Stimulated activated CD8-positive, alpha-beta memory T cell treated with anti-CD3 and anti-CD28 coated beads, Interleukin-12 subunit alpha, Interleukin-12 subunit beta, amount 100 ng/mL, for 24 hours (primary cell): Measurements from ENCODE around the gene USP47.
"Not testable (repeated sequence)": the region's sequence is repeated elsewhere in the genome, so short reads cannot be mapped to it uniquely, and the experiment has no call there.

Experiments
- DNase-seq: peaks from one replicate; pipeline ENCODE4 v3.0.0-alpha.2; 2020; ENCODE audit errors: extremely low read depth

USP47 gene

GRCh38 chr11:11822946-11823345 is 18.8 kb upstream of the USP47 start:
- DNase-seq: no peak

- no peak for DNase-seq
These were observed 15.5 kb upstream of the USP47 start for GRCh38 chr11:11826260-11826659.

GRCh38 chr11:11827272-11827671 is 14.5 kb upstream of the USP47 start:
- no peak for DNase-seq

GRCh38 chr11:11831406-11831805 is 10.4 kb upstream of the USP47 start:
- not testable (repeated sequence) for DNase-seq

- no peak for DNase-seq
These were observed 5.0 kb upstream of the USP47 start for GRCh38 chr11:11836676-11837231.

- DNase-seq: no peak
These were observed 2.1 kb upstream of the USP47 start for GRCh38 chr11:11839718-11840117.

GRCh38 chr11:11841116-11841722 is 553 bp upstream of the USP47 start:
- no peak for DNase-seq

GRCh38 chr11:11842421-11843008 is 743 bp downstream of the USP47 start:
- DNase-seq: no peak

GRCh38 chr11:11843211-11843621 is 1.4 kb downstream of the USP47 start:
- DNase-seq: no peak

GRCh38 chr11:11843642-11844041 is 1.9 kb downstream of the USP47 start:
- no peak for DNase-seq

GRCh38 chr11:11844272-11844671 is 2.5 kb downstream of the USP47 start:
- no peak for DNase-seq

GRCh38 chr11:11845071-11845470 is 3.3 kb downstream of the USP47 start:
- DNase-seq: no peak

GRCh38 chr11:11845551-11845950 is 3.8 kb downstream of the USP47 start:
- DNase-seq: no peak

- no peak for DNase-seq
These were observed 5.3 kb downstream of the USP47 start for GRCh38 chr11:11847082-11847481.

GRCh38 chr11:11848891-11849746 is 7.3 kb downstream of the USP47 start:
- no peak for DNase-seq

- no peak for DNase-seq
These were observed 8.9 kb downstream of the USP47 start for GRCh38 chr11:11850668-11851067.

GRCh38 chr11:11856638-11857037 is 14.9 kb downstream of the USP47 start:
- DNase-seq: no peak

GRCh38 chr11:11857769-11858168 is 16.0 kb downstream of the USP47 start:
- no peak for DNase-seq

GRCh38 chr11:11858676-11859075 is 16.9 kb downstream of the USP47 start:
- no peak for DNase-seq

- no peak for DNase-seq
These were observed 18.6 kb downstream of the USP47 start for GRCh38 chr11:11860103-11860979.

GRCh38 chr11:11862999-11863398 is 21.2 kb downstream of the USP47 start:
- no peak for DNase-seq

GRCh38 chr11:11864332-11864731 is 22.6 kb downstream of the USP47 start:
- DNase-seq: no peak
